ENCODE data around the gene RBMY1A1.
"Not testable (repeated sequence)": the region's sequence is repeated elsewhere in the genome, so short reads cannot be mapped to it uniquely, and the experiment has no call there.

RBMY1A1 gene

GRCh38 chrY:21534579-21534978 lies at the start of gene RBMY1A1:
Gene RBMY1A1, plus strand, starts transcription at chrY:21534879. Its CDS starts 2,013 bp downstream, at chrY:21536892.
- not testable (repeated sequence) for DNase-seq

GRCh38 chrY:21511038-21511437 lies 23.6 kb upstream of the RBMY1A1 start, which contains the start of gene RBMY1B:
Gene RBMY1B, plus strand, starts transcription at chrY:21511338. Its CDS starts 2,013 bp downstream, at chrY:21513351.
- not testable (repeated sequence) for DNase-seq

GRCh38 chrY:21559316-21559984 lies 24.8 kb downstream of the RBMY1A1 start:
- DNase-seq = not testable (repeated sequence)

GRCh38 chrY:21585449-21585848 lies 50.8 kb downstream of the RBMY1A1 start:
- no peak for DNase-seq

GRCh38 chrY:21586454-21586853 lies 51.8 kb downstream of the RBMY1A1 start:
- not testable (repeated sequence) for DNase-seq

GRCh38 chrY:21592059-21592458 lies 57.4 kb downstream of the RBMY1A1 start:
- DNase-seq = no peak

GRCh38 chrY:21596287-21596686 lies 61.6 kb downstream of the RBMY1A1 start:
- DNase-seq = not testable (repeated sequence)

All from CD4-positive, alpha-beta T cell treated with Interferon alpha-2 for 1 hour (primary cell).